NCI-H446 (cell line): ENCODE data around the gene GVQW3.

Source experiments
- DNase-seq, 2 experiments: peaks; one replicate each; lab custom pipeline; 2025; lab: John Stamatoyannopoulos, UW

GVQW3 gene

DNA sequence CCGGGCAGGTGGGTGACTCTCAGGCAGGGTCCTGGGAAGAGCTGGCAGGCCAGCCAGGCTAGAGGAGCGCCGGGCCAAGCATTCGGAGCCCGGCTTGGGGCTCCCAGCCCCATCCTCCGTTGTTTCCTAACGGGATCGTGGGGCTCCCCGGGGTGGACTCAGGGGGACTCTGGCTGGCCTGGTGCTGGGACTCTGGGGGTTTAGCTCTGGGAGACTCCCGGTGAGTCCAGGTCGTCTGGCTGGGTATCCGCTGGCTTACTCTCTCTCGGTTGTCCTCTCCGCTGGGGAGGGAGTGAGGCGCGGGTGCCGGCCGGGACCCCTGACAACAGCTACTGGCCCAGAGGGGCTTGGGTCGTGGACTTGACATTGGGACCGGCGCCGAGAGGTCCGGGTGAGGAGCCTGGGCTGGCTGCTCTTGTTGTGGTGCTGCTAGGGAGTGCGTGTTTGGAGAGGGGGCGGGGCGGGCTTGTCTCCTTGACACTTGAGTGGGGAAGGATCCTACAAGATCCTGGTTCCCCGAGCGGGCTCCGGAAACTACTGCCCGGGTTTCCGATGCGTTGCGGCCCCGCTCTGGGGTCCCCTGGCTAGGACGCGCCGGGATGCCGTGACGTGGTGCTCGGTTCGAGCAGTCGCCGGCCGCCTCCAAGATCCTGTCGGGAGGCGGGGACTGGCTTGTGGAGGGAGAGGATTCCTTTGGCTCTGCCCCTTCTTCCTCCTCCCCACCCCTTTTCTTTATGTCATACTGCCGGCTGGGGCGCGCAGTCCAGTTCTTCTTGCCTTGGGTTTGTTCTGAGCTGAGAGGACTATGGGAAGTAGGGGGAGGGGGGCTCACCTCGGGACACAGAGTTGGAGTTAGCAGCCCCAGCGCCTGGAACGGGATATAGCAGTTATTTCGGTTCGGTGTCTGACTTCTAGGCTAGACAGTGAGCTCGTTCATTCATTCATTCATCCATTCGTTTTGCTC lies 64.3 kb downstream of the GVQW3 start:
- DNase-seq, result peak; percentile 82 to 86

DNA sequence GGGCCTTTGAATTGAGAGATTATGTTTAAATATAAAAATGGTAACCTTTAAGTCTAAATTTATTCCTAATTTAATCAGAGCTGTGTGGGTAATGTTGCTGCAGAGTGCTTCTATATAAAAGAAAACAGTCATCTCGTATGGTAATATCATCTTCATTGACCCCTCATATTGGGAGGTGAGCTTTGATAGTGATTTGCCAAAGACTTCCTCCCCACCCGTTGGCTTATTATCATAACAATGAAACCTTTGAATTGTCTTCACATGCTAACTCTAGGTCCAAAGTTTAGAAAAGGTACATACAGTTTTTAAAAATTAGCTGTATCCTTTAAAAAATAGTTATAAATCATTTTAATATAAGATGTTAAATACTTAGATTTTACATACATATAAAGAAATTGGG lies 67.4 kb downstream of the GVQW3 start:
- DNase-seq, result no peak

DNA sequence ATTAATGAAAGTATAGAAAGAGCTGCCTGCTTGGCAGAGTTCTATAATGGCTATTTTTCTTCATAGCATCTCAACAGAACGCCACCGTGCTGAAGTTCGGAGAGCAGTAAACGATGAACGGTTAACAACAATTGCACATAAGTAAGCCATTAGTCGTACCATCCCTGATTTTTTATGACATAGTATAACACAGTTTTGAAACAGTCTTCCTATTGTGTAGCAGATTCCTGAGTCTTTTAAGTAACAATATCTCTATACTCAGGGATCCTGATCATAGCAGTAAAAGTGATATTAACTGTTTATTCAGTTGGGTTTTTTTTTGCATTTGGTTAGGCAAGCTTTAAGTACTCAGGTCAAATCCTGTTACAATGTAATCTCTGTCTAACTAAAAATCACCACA lies 72.1 kb downstream of the GVQW3 start:
- no peak for DNase-seq

DNA sequence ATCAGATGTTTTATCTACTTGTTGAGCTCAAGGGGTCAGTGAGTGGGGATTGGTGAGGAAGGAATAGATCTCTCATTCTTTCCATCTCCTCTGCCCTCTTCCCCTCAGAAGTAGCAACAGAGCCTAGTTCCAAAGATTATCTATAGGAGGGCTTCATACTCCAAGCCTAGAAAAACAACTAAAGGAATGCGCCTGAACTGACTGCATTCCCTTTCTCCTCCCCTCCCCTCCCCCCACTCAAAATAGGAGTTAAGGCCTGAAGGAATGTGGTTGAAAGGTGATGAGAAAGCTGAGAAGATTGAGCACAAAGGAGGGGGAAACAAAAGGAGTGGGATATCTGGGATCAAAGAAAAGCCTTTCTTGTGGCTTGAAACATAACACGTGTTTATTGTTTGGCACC lies 74.2 kb downstream of the GVQW3 start:
- DNase-seq, result no peak

DNA sequence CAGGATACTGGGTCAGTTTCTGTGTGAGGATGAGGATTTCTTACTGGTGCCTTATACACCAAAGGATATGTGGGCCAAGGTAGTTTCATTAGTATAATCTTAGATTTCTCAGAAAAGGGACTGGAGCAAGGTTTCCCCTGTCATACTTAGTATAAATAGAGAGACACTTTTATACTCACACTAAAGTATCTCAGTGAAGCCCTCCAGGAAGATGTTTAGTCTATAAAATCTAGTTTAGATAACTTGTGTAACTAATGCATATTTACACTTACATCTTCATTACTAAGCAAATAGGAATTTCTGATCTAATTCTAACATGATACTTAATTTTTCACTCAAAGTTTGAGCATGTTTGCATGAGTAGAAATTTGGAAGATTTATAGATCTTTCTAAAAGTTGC lies 74.8 kb downstream of the GVQW3 start:
- no peak for DNase-seq

DNA sequence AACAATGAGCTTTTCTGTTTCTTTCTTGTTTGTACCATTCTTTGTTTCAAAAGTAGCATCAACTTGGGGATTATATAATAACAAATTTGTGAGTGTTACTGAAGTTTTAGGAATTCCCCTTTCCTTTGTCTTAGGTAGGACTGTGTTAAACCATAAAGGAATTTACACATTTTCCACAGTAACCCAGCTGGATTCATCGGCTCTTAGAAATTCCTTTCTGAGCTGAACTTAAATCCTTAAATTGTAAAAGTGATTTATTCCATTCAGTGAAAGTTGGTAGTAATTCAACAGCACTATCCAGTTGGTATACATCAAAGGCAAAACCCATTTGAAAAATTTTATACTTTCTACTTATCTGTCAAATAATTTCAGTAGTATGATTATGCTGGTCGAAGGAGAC lies 75.4 kb downstream of the GVQW3 start:
- DNase-seq, result no peak
